Uterus (tissue), 2 donors: ENCODE data around the gene IL1RAPL2.

ENCODE experiments used
- CTCF ChIP-seq, 4 experiments: fragments of 200-600 bp in 2 of 4; fragments of 450-650 bp in 2 of 4; sonication (generic) in 2 of 4; IDR thresholded peaks; one replicate each; pipeline ENCODE4 v1.5.1; 2016 to 2019; ENCODE audit warnings: antibody characterized with exemption in 4 of 4, mild to moderate bottlenecking in 2 of 4, moderate library complexity in 1 of 4
- POLR2A ChIP-seq, 2 donors: fragments of 450-650 bp; IDR thresholded peaks; one replicate each; pipeline ENCODE4 v1.6.1; 2016; ENCODE audit warnings: antibody characterized with exemption in 2 of 2, mild to moderate bottlenecking in 1 of 2, moderate library complexity in 1 of 2

- TF ChIP-seq CTCF (IDR thresholded peaks at IDR 0.05) (no peak), POLR2A (IDR thresholded peaks at IDR 0.05) (no peak)
Measured at GRCh38 chrX:104707042-104707441, 141.0 kb downstream of the IL1RAPL2 start.
